Measurements from ENCODE around the gene TRAK1. TPM values are rescaled to one million over a fixed set of nuclear protein-coding genes. Genes with fewer than 3 reads are reported as not detected.

TRAK1 gene
- total and polyA plus RNA-seq, 7 experiments from 2014 or later = 4.8 to 30.4 (median 13.9) TPM

GRCh38 chr3:42165211-42165610, 74.1 kb downstream of the TRAK1 start:
- Mint-ChIP-seq H3K4me3 (no peak overlapping the region), H3K4me1 (peaks cover 25 to 38% (median 29%) of the 10 kb centered on the region in 7 donors), H3K36me3 (peaks cover 0 to 5% (median 0%) of the 10 kb centered on the region in 5 donors), H3K27ac (no peak overlapping the region), H3K9me3 (no peaks in the 10 kb centered on the region), H3K27me3 (no peaks in the 10 kb centered on the region)
- CTCF ChIA-PET = no interaction called here
- intact Hi-C loops (cut with micrococcal nuclease) = no loop called here
- Histone ChIP-seq H3K4me1 (ENCODE audit: control insufficient read depth in 2 of 2, insufficient read depth in 2 of 2, low read length in 2 of 2) (peaks cover 0 to 4% of the 10 kb centered on the region in 2 donors), H3K36me3 (ENCODE audit: control insufficient read depth in 2 of 3, insufficient read depth in 3 of 3, low read length in 3 of 3) (no peaks in the 10 kb centered on the region), H3K9me3 (ENCODE audit: control insufficient read depth in 2 of 3, low read length in 3 of 3) (no peaks in the 10 kb centered on the region), H3K4me3 (ENCODE audit: low read length) (no peak overlapping the region), H3K27me3 (ENCODE audit: control insufficient read depth in 2 of 2, insufficient read depth in 2 of 2, low read length in 2 of 2) (no peaks in the 10 kb centered on the region), H3K27ac (ENCODE audit: low read depth, low read length) (no peak overlapping the region)
- POLR2A ChIA-PET = no interaction called here
- no peak for ATAC-seq
- no peak for DNase-seq

GRCh38 chr3:42166214-42166613, 75.1 kb downstream of the TRAK1 start:
- DNase-seq = no peak
- no peaks in the 10 kb centered on the region for H3K27me3 ChIP-seq (ENCODE audit: control insufficient read depth in 2 of 2, insufficient read depth in 2 of 2, low read length in 2 of 2)
- no peaks in the 10 kb centered on the region for H3K9me3 ChIP-seq (ENCODE audit: control insufficient read depth in 2 of 3, low read length in 3 of 3)
- Mint-ChIP-seq H3K27me3 (no peaks in the 10 kb centered on the region), H3K27ac (no peak overlapping the region), H3K4me1 (peaks cover 19 to 36% (median 24%) of the 10 kb centered on the region in 7 donors), H3K9me3 (no peaks in the 10 kb centered on the region), H3K4me3 (no peak overlapping the region), H3K36me3 (peaks cover 0 to 5% (median 0%) of the 10 kb centered on the region in 5 donors)
- ChIA-PET POLR2A (no interaction called here), CTCF (no interaction called here)
- H3K36me3 ChIP-seq (ENCODE audit: control insufficient read depth in 2 of 3, insufficient read depth in 3 of 3, low read length in 3 of 3) = no peaks in the 10 kb centered on the region
- no peak overlapping the region for H3K27ac ChIP-seq (ENCODE audit: low read depth, low read length)
- H3K4me1 ChIP-seq (ENCODE audit: control insufficient read depth in 2 of 2, insufficient read depth in 2 of 2, low read length in 2 of 2) = no peaks in the 10 kb centered on the region
- no peak for ATAC-seq
- intact Hi-C loops (cut with micrococcal nuclease) = no loop called here
- no peak overlapping the region for H3K4me3 ChIP-seq (ENCODE audit: low read length)

GRCh38 chr3:42166662-42167300, 75.6 kb downstream of the TRAK1 start:
- Mint-ChIP-seq H3K27ac (no peak overlapping the region), H3K4me3 (no peak overlapping the region), H3K36me3 (peaks cover 0 to 5% (median 0%) of the 10 kb centered on the region in 5 donors), H3K9me3 (no peaks in the 10 kb centered on the region), H3K27me3 (no peaks in the 10 kb centered on the region), H3K4me1 (peaks cover 22 to 40% (median 30%) of the 10 kb centered on the region in 7 donors)
- DNase-seq = no peak
- intact Hi-C loops (cut with micrococcal nuclease) = no loop called here
- ChIA-PET POLR2A (no interaction called here), CTCF (no interaction called here)
- H3K4me3 ChIP-seq (ENCODE audit: low read length) = no peak overlapping the region
- no peaks in the 10 kb centered on the region for H3K36me3 ChIP-seq (ENCODE audit: control insufficient read depth in 2 of 3, insufficient read depth in 3 of 3, low read length in 3 of 3)
- H3K27ac ChIP-seq (ENCODE audit: low read depth, low read length) = no peak overlapping the region
- no peaks in the 10 kb centered on the region for H3K27me3 ChIP-seq (ENCODE audit: control insufficient read depth in 2 of 2, insufficient read depth in 2 of 2, low read length in 2 of 2)
- ATAC-seq = no peak
- no peaks in the 10 kb centered on the region for H3K4me1 ChIP-seq (ENCODE audit: control insufficient read depth in 2 of 2, insufficient read depth in 2 of 2, low read length in 2 of 2)
- no peaks in the 10 kb centered on the region for H3K9me3 ChIP-seq (ENCODE audit: control insufficient read depth in 2 of 3, low read length in 3 of 3)

- H3K27ac ChIP-seq (ENCODE audit: low read depth, low read length) = no peak overlapping the region
- no peak overlapping the region for H3K4me3 Mint-ChIP-seq
- peaks cover 0 to 5% (median 0%) of the 10 kb centered on the region in 5 donors for H3K36me3 Mint-ChIP-seq
- no peaks in the 10 kb centered on the region for H3K9me3 ChIP-seq (ENCODE audit: control insufficient read depth in 2 of 3, low read length in 3 of 3)
- POLR2A ChIA-PET = no interaction called here
- H3K27me3 ChIP-seq (ENCODE audit: control insufficient read depth in 2 of 2, insufficient read depth in 2 of 2, low read length in 2 of 2) = no peaks in the 10 kb centered on the region
- DNase-seq = no peak
- H3K4me1 ChIP-seq (ENCODE audit: control insufficient read depth in 2 of 2, insufficient read depth in 2 of 2, low read length in 2 of 2) = peaks cover 0 to 5% of the 10 kb centered on the region in 2 donors
- intact Hi-C loops (cut with micrococcal nuclease) = no loop called here
- H3K4me1 Mint-ChIP-seq = peaks cover 28 to 44% (median 31%) of the 10 kb centered on the region in 7 donors
- no peaks in the 10 kb centered on the region for H3K9me3 Mint-ChIP-seq
- no peak for ATAC-seq
- CTCF ChIA-PET = interaction anchor here (0.5 to 0.7 kb wide), 3 partner anchors 11 to 282 kb away, joined by 3 read pairs; no protein-coding TSS in a partner anchor
- no peaks in the 10 kb centered on the region for H3K27me3 Mint-ChIP-seq
- no peak overlapping the region for H3K4me3 ChIP-seq (ENCODE audit: low read length)
- peak overlapping the region in 3 of 9 donors; percentile 3 to 33 (median 31) for H3K27ac Mint-ChIP-seq
- H3K36me3 ChIP-seq (ENCODE audit: control insufficient read depth in 2 of 3, insufficient read depth in 3 of 3, low read length in 3 of 3) = no peaks in the 10 kb centered on the region
Observed at GRCh38 chr3:42169579-42170120, 78.5 kb downstream of the TRAK1 start.

- peaks cover 25 to 40% (median 30%) of the 10 kb centered on the region in 7 donors for H3K4me1 Mint-ChIP-seq
- H3K9me3 Mint-ChIP-seq = no peaks in the 10 kb centered on the region
- ATAC-seq = no peak
- DNase-seq = no peak
- peak overlapping the region in 5 of 9 donors; percentile 2 to 67 (median 17) for H3K27ac Mint-ChIP-seq
- H3K27me3 ChIP-seq (ENCODE audit: control insufficient read depth in 2 of 2, insufficient read depth in 2 of 2, low read length in 2 of 2) = no peaks in the 10 kb centered on the region
- CTCF ChIA-PET = no interaction called here
- no peaks in the 10 kb centered on the region for H3K9me3 ChIP-seq (ENCODE audit: control insufficient read depth in 2 of 3, low read length in 3 of 3)
- peak overlapping the region in 2 of 10 donors; percentile 1 to 16 for H3K4me3 Mint-ChIP-seq
- H3K36me3 Mint-ChIP-seq = peaks cover 0 to 11% (median 0%) of the 10 kb centered on the region in 5 donors
- POLR2A ChIA-PET = no interaction called here
- H3K36me3 ChIP-seq (ENCODE audit: control insufficient read depth in 2 of 3, insufficient read depth in 3 of 3, low read length in 3 of 3) = peaks cover 0 to under 1% (median 0%) of the 10 kb centered on the region in 3 experiments
- peaks cover 0 to 5% of the 10 kb centered on the region in 2 donors for H3K4me1 ChIP-seq (ENCODE audit: control insufficient read depth in 2 of 2, insufficient read depth in 2 of 2, low read length in 2 of 2)
- H3K4me3 ChIP-seq (ENCODE audit: low read length) = no peak overlapping the region
- no peak overlapping the region for H3K27ac ChIP-seq (ENCODE audit: low read depth, low read length)
- no peaks in the 10 kb centered on the region for H3K27me3 Mint-ChIP-seq
- intact Hi-C loops (cut with micrococcal nuclease) = no loop called here
Observed at GRCh38 chr3:42172047-42172654, 81.0 kb downstream of the TRAK1 start.

GRCh38 chr3:42173307-42173706, 82.2 kb downstream of the TRAK1 start:
- Histone ChIP-seq H3K4me3 (ENCODE audit: low read length) (no peak overlapping the region), H3K27ac (ENCODE audit: low read depth, low read length) (no peak overlapping the region), H3K36me3 (ENCODE audit: control insufficient read depth in 2 of 3, insufficient read depth in 3 of 3, low read length in 3 of 3) (peaks cover 0 to 3% (median 0%) of the 10 kb centered on the region in 3 experiments), H3K27me3 (ENCODE audit: control insufficient read depth in 2 of 2, insufficient read depth in 2 of 2, low read length in 2 of 2) (no peaks in the 10 kb centered on the region), H3K4me1 (ENCODE audit: control insufficient read depth in 2 of 2, insufficient read depth in 2 of 2, low read length in 2 of 2) (peaks cover 0 to 5% of the 10 kb centered on the region in 2 donors), H3K9me3 (ENCODE audit: control insufficient read depth in 2 of 3, low read length in 3 of 3) (no peaks in the 10 kb centered on the region)
- ChIA-PET POLR2A (no interaction called here), CTCF (interaction anchor here (0.6 kb wide), 1 partner anchor 7 kb away, joined by 3 read pairs; no protein-coding TSS in a partner anchor)
- H3K4me1 Mint-ChIP-seq = peaks cover 25 to 40% (median 30%) of the 10 kb centered on the region in 7 donors
- intact Hi-C loops (cut with micrococcal nuclease) = no loop called here
- H3K27me3 Mint-ChIP-seq = no peaks in the 10 kb centered on the region
- DNase-seq = no peak
- H3K9me3 Mint-ChIP-seq = no peaks in the 10 kb centered on the region
- ATAC-seq = no peak
- H3K27ac Mint-ChIP-seq = peak overlapping the region in 8 of 9 donors; percentile 4 to 91 (median 61)
- H3K36me3 Mint-ChIP-seq = peaks cover 5 to 22% (median 6%) of the 10 kb centered on the region in 5 donors
- peak overlapping the region in 7 of 10 donors; percentile 0 to 80 (median 16) for H3K4me3 Mint-ChIP-seq

Measured in naive thymus-derived CD4-positive, alpha-beta T cell (primary cell).